Pancreas (tissue), 10 donors: Measurements from ENCODE around the gene NR2F1-AS1. TPM values are rescaled to one million over a fixed set of nuclear protein-coding genes. Genes with fewer than 3 reads are reported as not detected.

Source experiments
- ATAC-seq, 4 donors: fragments of 200-7000 bp; cut with Tn5 transposase; one replicate each; pipeline versions ENCODE4 v1.8.0 to v1.9.1; 2020; ENCODE audit warnings: mild to moderate bottlenecking in 4 of 4, moderate library complexity in 4 of 4
- DNase-seq, 6 donors: peaks; one replicate each; pipeline ENCODE4 v3.0.0-alpha.2; 2020
- FAIRE-seq: peaks from 2 replicates; lab custom pipeline; 2012; peaks lifted over from hg19 to GRCh38; lab: Jason Lieb, UNC
- H3K27ac ChIP-seq, 4 donors: fragments of 200-600 bp; sonication (generic); 1 replicate in 3 of 4; 2 replicates in 1 of 4; pipeline versions ENCODE4 v1.5.0 to v1.8.0; 2020
- H3K27me3 ChIP-seq, 4 donors: fragments of 200-600 bp; one replicate each; pipeline ENCODE4 v1.8.0; 2021
- H3K36me3 ChIP-seq, 3 donors: fragments of 200-600 bp; sonication (generic) in 1 of 3; one replicate each; pipeline versions ENCODE4 v1.5.0 to v1.8.0; 2020 to 2021
- H3K4me1 ChIP-seq, 3 donors: fragments of 200-600 bp; one replicate each; pipeline ENCODE4 v1.8.0; 2021
- H3K4me3 ChIP-seq, 4 donors: fragments of 200-600 bp; sonication (generic) in 2 of 4; one replicate each; pipeline versions ENCODE4 v1.5.0 to v1.8.0; 2020 to 2021
- H3K9me3 ChIP-seq, 4 donors: fragments of 200-600 bp; one replicate each; pipeline ENCODE4 v1.8.0; 2021
- WGBS, 2 donors: extraction: QIAGEN DNeasy Blood & Tissue Kit; methylation state at CpG; one replicate each; pipeline ENCODE4 v1.1.7; 2013; 5-methylcytosine and 5-hydroxymethylcytosine counted together
- intact Hi-C, 3 donors: fragments of 100-400 bp; cut with DNase I; formaldehyde crosslinking; loops; one replicate each; pipeline versions ENCODE4 v1.11.1 to v1.14.2; 2022
- polyA plus RNA-seq, 2 donors: library from polyadenylated mRNA; stranded (reverse); fragments of 200-250 nt; gene quantifications; one replicate each; pipeline ENCODE4 v1.2.3, GENCODE V29; 2013
- total RNA-seq, 6 donors: library from RNA; stranded (reverse); fragmentation: NEBNext Ultra II Directional in 4 of 6; extraction: Animal tissue kit (Norgen Biotek cat#: 25700) in 4 of 6; gene quantifications; one replicate each; pipeline versions ENCODE4 v1.2.1 to v1.2.4, GENCODE V29; 2021 to 2023
- TF ChIP-seq, protein P1 (sequence below), 4 donors: fragments of 200-600 bp; sonication (generic) in 3 of 4; IDR thresholded peaks; one replicate each; pipeline versions ENCODE4 v1.5.0 to v1.8.0; 2021; ENCODE audit warnings: antibody characterized with exemption in 4 of 4
- donor health status: healthy with polysubstance abuse.
- donor health status: DM: no; HTN: no; CAD: no; lungs with moderate emphysema.
- donor health status: DM: no; HTN: no; CAD: no.
- donor health status: control.
- donor health status: control.
- donor health status: Bipolar disorder and iron deficiency.
- donor health status: DM: yes; HTN: yes; CAD: no.
- donor health status: DM: no; HTN: no; CAD: no.
- donor health status: DM: no; HTN: no; CAD: no.
- donor health status: DM: yes; HTN: yes; CAD: no.

NR2F1-AS1 gene
- total and polyA plus RNA-seq, 8 donors, result 0.65 to 4.4 (median 2.1) TPM

DNA sequence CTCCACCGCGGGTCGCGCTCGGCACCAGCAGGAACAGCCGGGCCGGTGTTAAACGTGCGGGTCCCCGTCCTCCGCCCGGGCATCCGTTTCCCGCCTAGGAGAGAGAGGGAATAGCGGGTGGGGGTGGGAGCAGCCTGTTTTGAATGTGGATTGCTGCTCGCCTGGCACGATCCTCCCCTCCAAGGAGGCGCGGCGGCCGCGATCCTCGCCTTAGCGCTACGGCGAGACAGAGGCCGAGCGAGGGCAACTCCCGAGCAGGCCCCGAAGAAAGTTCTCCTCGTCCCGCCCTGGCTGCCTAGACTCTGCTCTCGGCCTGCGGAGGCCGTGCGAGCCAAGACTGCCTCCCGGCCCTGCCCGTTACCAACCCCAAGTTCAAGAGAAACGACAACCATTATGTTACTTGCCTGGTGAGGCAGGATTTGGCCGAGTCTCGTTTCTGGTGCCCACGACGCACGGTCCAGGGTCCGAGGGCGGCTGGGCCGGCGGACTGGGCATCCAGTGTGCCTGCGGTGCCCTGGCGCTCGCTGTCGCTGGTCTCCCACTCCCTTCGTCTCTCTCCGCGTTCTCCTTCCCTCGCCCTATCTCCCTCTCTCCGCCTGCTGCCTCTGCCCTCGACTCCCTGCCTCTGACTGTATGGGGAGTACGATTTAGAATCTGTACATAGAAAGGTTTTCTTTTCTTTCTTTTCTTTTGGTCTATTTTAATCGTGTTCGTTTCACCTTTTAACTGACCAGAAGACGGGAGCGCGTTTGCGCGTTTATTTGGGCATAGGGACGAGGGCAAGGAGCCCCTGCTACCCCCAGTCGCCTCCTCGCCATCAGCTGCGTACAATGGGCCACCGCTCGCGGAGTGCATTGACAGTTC lies 724 bp downstream of the NR2F1-AS1 start:
- ATAC-seq, result peak; percentile 22 to 27 (median 26)
- FAIRE-seq, result no peak
- TF ChIP-seq, protein P1, sequence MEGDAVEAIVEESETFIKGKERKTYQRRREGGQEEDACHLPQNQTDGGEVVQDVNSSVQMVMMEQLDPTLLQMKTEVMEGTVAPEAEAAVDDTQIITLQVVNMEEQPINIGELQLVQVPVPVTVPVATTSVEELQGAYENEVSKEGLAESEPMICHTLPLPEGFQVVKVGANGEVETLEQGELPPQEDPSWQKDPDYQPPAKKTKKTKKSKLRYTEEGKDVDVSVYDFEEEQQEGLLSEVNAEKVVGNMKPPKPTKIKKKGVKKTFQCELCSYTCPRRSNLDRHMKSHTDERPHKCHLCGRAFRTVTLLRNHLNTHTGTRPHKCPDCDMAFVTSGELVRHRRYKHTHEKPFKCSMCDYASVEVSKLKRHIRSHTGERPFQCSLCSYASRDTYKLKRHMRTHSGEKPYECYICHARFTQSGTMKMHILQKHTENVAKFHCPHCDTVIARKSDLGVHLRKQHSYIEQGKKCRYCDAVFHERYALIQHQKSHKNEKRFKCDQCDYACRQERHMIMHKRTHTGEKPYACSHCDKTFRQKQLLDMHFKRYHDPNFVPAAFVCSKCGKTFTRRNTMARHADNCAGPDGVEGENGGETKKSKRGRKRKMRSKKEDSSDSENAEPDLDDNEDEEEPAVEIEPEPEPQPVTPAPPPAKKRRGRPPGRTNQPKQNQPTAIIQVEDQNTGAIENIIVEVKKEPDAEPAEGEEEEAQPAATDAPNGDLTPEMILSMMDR (IDR thresholded peaks at IDR 0.05), result no peak
- H3K27me3 ChIP-seq, result no peaks in the 10 kb centered on the region
- no peaks in the 10 kb centered on the region for H3K36me3 ChIP-seq
- H3K4me3 ChIP-seq, result peak overlapping the region; percentile 32 to 60 (median 48)
- 1% methylated on average over 63 to 73 of the region's 73 CpGs for WGBS, 2 donors
- peak overlapping the region in 2 of 4 donors; percentile 36 to 53 for H3K27ac ChIP-seq
- intact Hi-C loops, result no loop called here
- H3K9me3 ChIP-seq, result no peaks in the 10 kb centered on the region
- peaks cover 0 to 5% (median 0%) of the 10 kb centered on the region in 3 donors for H3K4me1 ChIP-seq
- DNase-seq, result peak in 4 of 6 donors; percentile 37 to 77 (median 62)

DNA sequence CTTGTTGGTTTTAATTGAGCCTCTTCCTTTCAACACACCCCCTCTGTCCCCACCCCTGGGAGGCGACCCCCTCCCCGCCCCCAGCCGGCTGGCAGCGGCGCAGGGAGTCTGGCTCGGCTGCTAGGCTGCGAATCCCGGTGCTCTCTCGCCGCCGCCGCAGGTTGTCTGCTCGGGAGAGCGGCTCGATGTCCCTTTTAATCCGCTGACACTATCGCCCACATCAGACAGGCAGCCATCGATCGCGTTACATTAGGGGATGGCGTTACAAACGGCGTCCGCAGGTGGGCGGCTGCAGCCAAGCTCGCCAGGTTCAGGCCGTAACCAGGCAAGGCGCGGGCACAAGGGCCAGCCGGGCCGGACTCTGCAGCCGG lies 1.3 kb downstream of the NR2F1-AS1 start:
- intact Hi-C loops, result no loop called here
- FAIRE-seq, result no peak
- TF ChIP-seq, protein P1 (IDR thresholded peaks at IDR 0.05), result no peak

DNA sequence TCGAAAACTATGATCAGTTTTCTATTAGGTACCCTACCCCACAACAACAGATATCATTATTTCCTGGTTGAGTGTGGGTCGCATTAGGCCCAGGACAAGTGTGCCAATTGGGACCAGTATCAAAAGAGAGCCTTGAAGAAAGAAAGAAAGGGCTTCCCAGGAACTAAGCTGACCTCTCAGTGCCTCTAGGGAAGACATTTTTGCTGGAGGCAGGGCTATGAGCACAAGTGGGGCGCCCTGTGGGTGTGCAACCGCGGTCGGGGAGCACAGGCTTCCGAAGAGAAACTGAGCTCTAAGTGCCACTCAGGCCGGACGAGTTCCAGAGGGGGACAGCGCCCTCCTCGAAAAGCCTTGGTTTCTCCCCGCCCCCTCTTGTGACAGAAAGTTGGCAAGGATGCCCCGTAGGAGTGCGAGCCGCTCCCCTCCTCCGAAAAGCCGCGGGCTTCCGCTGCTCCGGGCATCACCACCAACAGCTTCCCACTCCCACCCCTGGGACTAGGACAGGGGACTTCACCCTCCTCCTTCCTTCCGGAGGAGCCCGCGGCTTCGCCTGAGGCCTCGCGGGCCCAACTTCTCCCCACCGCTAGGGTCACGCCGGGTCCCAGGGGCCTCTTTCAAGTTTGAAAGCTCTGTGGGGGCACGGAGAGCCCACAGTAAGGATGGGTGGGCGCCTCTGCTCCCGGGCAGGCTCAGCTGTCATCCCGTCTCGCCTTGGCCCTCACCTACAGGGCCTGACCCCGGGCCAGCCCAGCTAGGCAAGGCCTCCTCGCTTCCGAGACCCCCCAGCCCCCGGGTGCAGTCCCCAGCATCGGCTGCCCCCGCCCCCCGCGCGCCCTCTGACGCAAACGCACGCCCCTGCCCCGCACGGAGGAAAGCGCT lies 2.0 kb downstream of the NR2F1-AS1 start:
- intact Hi-C loops, result no loop called here
- WGBS, 2 donors, result 20 to 21% methylated on average over 42 to 49 of the region's 49 CpGs

More for the DNA sequence above, 1.3 kb downstream of the NR2F1-AS1 start:
- DNase-seq (peak in 3 of 6 donors; percentile 36 to 78 (median 63)), ATAC-seq (peak; percentile 20 to 39 (median 31))
- Histone ChIP-seq H3K27me3 (no peaks in the 10 kb centered on the region), H3K36me3 (no peaks in the 10 kb centered on the region), H3K4me1 (peaks cover 0 to 5% (median 0%) of the 10 kb centered on the region in 3 donors), H3K9me3 (no peaks in the 10 kb centered on the region), H3K4me3 (peak overlapping the region; percentile 32 to 60 (median 48)), H3K27ac (peak overlapping the region in 2 of 4 donors; percentile 6 to 53)
- 1% methylated on average over 26 to 32 of the region's 32 CpGs for WGBS, 2 donors

DNA sequence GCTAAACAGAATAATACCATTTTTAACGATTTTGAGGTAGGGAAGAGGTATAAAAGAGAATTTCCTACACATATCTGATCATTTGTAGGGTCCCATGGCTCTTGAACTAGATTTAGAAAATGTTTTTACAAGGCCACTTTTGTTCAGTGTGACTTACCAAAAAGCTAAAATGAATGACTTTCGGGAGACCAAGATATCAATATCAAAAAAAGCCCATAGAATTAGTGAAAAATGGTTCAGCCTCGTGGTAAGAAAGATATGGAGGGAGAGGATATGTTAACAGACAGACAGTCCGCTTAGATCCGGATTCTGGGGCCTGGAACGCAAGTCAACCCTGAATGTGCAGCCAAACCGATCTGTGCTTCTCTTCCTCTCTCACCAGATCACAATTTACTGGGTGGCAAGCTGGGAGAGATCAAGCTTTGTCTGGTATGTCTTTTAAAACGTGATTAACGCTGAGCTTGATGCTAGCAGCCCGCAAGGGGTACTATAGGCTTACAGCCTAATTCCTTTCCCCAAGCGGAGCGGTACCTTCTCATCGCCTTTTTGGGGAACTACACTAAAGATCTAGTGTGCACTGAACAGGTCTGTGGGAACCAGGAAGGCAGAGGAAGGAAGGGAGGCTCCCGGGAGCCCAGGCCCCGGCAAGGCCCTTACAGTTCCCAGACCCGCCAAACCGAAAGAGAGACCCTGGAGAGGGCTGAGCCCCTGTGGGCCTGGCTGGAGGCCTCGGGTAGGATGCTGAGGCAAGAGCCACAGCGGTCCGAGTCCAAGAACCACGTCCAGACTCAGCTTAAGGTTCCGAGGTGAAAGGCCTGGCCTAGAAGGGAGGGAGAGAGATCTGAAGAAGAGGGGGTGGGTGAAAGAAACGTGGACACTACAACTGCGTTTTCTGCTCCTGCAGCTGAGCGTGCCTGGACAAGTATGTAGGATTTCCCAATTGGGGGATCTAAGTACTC lies 2.9 kb downstream of the NR2F1-AS1 start:
- no peak for FAIRE-seq
- H3K4me1 ChIP-seq, result no peaks in the 10 kb centered on the region
- no peaks in the 10 kb centered on the region for H3K27me3 ChIP-seq
- H3K36me3 ChIP-seq, result no peaks in the 10 kb centered on the region
- peak in 1 of 6 donors; percentile 59 for DNase-seq
- WGBS, 2 donors, result 79 to 80% methylated on average over 25 of the region's 25 CpGs
- TF ChIP-seq, protein P1 (IDR thresholded peaks at IDR 0.05), result no peak
- peak overlapping the region in 2 of 4 donors; percentile 6 to 23 for H3K27ac ChIP-seq
- ATAC-seq, result no peak
- no peak overlapping the region for H3K4me3 ChIP-seq
- intact Hi-C loops, result no loop called here
- H3K9me3 ChIP-seq, result no peaks in the 10 kb centered on the region

More for the DNA sequence above, 2.0 kb downstream of the NR2F1-AS1 start:
- H3K36me3 ChIP-seq, result no peaks in the 10 kb centered on the region
- H3K27me3 ChIP-seq, result no peaks in the 10 kb centered on the region
- TF ChIP-seq, protein P1 (IDR thresholded peaks at IDR 0.05), result no peak
- H3K9me3 ChIP-seq, result no peaks in the 10 kb centered on the region
- FAIRE-seq (no peak), ATAC-seq (no peak), DNase-seq (peak in 2 of 6 donors; percentile 26 to 75)
- peak overlapping the region in 2 of 4 donors; percentile 6 to 53 for H3K27ac ChIP-seq
- H3K4me1 ChIP-seq, result peaks cover 0 to 5% (median 0%) of the 10 kb centered on the region in 3 donors
- H3K4me3 ChIP-seq, result peak overlapping the region; percentile 32 to 60 (median 48)
